DMS 273 (cell line): ENCODE data around the gene FOXL3.
"Not testable (repeated sequence)": the region's sequence is repeated elsewhere in the genome, so short reads cannot be mapped to it uniquely, and the experiment has no call there.

Source experiments
- DNase-seq: peaks from one replicate; lab custom pipeline; 2025; ENCODE audit not compliant: unreplicated experiment; lab: John Stamatoyannopoulos, UW

FOXL3 gene

GRCh38 chr7:289756-290553, at the start of gene FOXL3:
Gene FOXL3 (plus strand): TSS chr7:290170. CDS start chr7:290170, 0 bp downstream.
- no peak for DNase-seq

DNA sequence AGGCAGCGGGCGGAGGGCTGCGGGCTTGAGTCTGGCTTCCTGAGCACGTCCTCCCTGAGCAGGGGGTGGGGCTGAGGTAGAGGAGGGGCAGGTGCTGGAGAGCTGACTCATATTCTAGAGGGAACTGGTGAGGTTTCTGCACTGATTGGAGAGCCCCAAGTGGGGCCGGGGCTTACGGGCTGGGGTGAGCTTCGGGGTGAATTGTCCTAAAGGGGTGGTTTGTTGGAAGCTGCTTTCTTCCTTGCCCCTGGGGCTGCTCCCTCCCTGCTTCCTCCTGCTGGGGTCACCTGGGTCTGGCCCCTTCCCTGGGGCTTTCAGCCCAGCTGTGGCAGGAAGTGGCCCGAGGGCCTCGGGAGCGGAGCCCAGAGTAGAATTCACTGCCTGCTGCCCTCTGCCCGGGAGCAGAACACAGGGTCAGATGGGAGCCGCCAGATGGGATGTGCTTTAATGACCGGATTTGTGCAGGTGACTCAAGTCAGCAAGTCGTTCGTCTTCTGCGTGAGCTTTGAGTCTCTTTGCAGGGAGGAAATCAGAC, 49.0 kb upstream of the FOXL3 start:
- no peak for DNase-seq

DNA sequence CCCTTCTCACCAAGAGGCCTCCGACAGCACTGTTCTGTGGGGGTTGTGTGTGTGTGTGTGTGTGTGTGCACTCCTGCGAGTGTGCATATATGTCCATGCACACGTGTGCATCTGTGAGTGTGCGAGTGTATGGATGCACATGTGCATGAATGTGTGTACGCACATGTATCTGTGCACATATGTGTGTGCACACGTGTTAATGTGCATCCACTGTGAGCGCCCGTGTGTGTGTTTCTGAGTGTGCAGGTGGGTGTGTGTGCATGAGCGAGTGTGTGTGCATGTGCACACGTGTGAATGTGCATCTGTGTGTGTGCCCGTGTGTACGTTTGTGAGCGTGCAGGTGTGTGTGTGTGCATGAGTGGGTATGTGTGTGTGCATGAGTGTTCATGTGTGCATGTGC, 48.5 kb upstream of the FOXL3 start:
- DNase-seq = no peak

- not testable (repeated sequence) for DNase-seq
Observed at GRCh38 chr7:242826-243579, 47.0 kb upstream of the FOXL3 start.

- DNase-seq = not testable (repeated sequence)
Observed at GRCh38 chr7:243580-243978, 46.4 kb upstream of the FOXL3 start.

- DNase-seq = no peak
Observed at GRCh38 chr7:244974-245373, 45.0 kb upstream of the FOXL3 start.

DNA sequence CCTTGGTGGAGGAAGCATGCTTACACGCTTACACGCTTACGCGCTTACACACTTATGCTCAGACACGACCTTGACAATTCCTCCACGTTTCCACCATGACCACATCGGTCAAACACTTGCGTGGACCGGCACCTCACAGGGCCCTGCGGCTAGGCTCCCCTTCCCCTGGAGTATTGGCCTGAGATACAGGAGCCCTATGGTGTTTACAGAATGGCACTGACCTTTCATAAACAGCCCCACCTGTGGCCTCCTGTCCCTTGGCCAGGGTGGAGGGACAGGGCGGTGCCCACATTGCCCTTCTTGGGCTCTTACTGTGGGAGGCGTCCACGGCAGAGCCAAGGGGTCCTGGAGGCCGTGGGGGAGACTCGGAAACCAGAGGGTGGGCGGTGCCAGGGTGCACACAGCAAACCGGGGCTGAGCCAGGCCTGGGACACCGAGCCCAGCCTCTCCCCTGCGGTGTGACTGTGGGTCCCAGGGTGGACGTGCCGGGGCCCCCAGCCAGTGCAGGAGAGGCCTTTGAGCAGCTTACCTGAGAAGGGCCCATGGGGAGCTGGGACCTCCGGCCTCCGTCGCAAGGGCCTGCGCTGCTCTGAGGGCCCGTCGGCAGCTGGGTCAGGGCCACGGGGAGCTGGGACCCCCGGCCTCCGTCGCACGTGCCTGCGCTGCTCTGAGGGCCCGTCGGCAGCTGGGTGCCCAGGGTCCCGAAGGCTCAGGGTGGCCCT, 44.2 kb upstream of the FOXL3 start:
- no peak for DNase-seq

DNA sequence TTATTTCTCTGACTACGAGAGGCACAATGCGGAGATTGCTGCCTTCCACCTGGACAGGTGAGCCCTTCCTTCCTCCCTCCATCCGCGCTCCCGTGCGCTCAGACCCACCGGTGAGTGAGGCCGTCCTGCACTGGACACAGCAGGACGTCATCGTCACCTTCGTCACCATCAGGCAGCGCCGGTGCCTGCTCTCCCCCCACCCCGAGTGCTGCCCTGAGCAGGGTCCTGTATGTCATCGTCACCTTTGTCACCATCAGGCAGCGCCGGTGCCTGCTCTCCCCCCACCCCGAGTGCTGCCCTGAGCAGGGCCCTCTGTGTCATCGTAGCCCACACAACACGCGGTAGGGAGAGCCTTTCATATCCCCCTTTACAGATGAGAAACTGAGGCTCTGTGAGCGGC, 43.5 kb upstream of the FOXL3 start:
- no peak for DNase-seq

DNA sequence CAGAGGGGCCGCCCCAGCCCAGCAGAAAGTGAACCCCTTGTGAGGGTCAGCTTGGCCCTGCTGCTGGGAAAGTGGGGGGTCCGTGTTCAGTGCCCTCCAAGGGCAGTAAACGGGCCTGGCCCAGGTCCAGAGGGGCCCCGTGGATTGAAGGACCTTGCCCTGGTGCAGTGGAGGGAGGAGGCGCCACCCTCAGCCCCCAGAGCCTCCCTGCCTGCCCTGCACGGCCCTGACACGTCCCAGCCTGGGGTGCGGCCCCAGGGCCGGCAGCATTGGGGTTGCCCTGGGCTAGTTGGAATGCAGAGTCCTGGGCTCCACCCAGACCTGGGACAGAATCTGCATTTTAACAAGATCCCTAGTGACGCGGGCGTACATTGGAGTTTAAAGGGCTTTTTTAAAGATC, 42.8 kb upstream of the FOXL3 start:
- no peak for DNase-seq

DNA sequence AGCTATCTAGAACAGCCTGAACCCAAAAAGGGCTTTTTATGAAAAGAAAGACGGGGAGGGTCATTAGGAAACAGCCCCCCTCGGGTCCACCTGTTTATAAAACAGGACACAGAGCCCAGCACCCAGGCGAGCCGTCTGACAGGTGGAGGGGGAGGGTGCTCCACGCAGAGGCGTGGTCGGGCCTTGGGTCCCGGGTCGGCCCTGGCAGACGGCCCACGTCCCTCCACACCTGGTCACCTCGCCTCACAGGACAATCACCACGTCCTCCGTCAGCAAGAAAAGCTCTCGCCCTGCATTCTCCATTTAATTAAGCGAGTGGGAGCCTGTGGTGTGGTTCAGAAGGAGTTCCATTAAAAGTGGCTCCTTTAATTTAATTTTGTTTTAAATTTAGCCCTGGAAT, 42.3 kb upstream of the FOXL3 start:
- no peak for DNase-seq

GRCh38 chr7:248732-249435, 41.1 kb upstream of the FOXL3 start:
- no peak for DNase-seq

GRCh38 chr7:249989-250388, 40.0 kb upstream of the FOXL3 start:
- no peak for DNase-seq

DNA sequence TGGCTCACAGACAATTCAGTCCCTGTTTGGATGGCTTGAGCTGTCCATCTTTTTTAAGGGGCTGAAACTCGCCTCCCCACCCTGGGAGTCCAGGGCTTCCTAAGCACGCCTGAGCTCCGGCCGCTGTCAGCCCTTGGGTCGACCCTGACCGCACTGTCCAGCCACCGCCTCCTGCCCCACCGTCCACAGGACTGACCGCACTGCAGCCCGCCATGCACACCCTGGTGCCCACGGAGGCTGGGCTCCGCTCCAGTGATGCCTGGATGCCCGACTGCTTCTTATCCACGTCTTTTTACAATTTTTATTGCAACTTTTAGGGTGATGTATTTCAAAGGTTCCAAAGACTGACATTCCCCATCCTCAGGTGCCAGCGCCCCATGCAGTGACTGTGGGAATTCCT, 39.4 kb upstream of the FOXL3 start:
- DNase-seq = no peak

DNA sequence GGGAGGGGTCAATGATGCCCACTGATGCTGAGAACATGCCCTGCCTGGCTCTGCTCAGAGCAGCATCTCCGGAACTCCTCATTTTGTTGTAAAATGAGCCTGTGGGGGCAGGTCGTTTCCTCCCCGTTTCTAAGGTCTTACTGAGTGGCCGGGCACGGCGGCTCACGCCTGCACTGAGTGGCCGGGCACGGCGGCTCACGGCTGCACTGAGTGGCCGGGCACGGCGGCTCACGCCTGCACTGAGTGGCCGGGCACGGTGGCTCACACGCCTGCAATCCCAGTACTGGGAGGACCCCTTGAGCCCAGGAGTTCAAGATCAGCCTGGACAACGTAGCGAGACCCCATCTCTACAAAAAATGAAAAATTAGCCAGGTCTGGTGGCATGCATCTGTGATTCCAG, 39.0 kb upstream of the FOXL3 start:
- DNase-seq = no peak

DNA sequence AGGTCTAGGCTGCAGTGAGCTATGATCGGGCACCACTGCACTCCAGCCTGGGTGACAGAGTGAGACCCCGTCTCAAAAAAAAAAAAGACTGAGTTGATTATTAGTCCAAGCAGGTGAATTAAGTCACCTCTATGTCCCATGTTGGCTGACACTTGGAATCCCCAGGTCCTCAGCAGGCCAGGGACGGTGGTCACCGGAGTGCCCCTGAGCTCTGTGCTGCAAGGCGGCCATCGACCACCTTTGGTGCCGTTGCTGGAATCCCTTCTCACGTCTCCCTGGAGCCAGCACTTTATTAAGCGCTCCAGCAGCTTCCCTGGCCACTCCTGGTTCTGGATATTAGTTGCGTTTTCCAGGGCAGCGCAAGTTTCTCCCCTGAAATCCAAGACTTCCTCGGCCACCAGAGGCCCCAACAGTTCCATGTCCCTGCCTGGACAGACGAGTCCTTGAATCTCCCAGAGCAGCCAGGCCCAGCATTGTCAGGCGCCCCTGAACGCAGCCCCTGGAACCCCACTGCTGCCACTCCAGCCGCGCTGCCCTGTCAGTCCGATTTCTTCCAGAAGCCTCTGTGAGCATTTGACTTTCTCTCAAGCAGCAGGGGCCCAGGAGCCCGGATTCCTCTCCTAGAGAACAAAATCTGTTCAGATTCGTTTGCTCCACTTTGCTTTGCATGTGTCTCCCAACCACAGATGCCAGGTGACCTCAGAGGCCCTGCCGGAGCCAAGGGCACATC, 38.4 kb upstream of the FOXL3 start:
- DNase-seq = no peak

- no peak for DNase-seq
Observed at GRCh38 chr7:252216-252965, 37.6 kb upstream of the FOXL3 start.

GRCh38 chr7:252981-253380, 37.0 kb upstream of the FOXL3 start:
- no peak for DNase-seq

DNA sequence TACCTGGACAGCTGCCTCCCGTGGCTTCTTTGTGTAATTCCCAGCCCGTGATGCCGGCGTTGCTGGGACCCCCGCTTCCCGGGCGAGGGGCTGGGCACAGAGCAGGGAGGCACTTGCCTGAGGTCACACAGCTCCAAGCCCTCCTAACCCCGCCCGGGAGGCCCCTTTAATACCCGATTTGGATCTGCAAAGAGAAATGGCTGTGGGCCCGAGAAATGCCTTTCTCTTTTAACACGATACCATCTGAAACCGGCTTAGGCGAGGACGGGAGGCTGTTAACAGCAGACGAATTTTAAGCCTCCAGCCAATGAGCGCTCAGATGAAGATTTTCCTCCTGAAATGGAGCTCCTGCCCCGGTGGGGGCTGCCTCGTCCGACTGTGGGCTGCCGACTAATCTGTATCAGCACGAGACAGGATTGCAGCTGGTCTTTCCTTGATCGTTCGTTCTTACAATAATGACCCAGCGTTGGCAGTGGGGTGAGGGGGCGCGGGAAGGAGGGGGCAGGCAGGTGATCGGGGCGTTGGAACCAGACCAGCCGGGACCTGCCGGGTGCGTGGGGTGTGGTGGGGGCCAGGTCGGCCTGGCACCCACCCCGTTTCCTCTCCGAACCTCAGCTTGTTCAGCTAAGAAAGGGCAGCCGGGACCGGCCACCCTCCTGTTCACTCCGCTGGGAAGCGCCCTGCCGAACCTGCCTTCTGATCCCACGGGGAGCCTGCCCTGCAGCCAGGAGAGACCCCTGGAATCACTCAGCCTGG, 36.2 kb upstream of the FOXL3 start:
- DNase-seq = no peak
